IPS DF 6.9 (cell line): Measurements from ENCODE around the gene RYR3.
"Not testable (repeated sequence)": the region's sequence is repeated elsewhere in the genome, so short reads cannot be mapped to it uniquely, and the experiment has no call there.

Source experiments
- DNase-seq: peaks from one replicate; pipeline ENCODE4 v3.0.0-alpha.2; 2013; ENCODE audit warnings: low read depth, low spot score
- H3K27ac ChIP-seq: one replicate; pipeline ENCODE4 v1.5.1; 2013; ENCODE audit warnings: low read length, control low read depth
- H3K27me3 ChIP-seq: 2 replicates; pipeline ENCODE4 v1.6.1; 2013; ENCODE audit warnings: mild to moderate bottlenecking, low read length; ENCODE audit not compliant: control insufficient read depth, insufficient read depth
- H3K36me3 ChIP-seq: 2 replicates; pipeline ENCODE4 v1.6.1; 2013; ENCODE audit warnings: low read length; ENCODE audit not compliant: control insufficient read depth, insufficient read depth
- H3K4me1 ChIP-seq: 2 replicates; pipeline ENCODE4 v1.6.1; 2013; ENCODE audit warnings: low read length; ENCODE audit not compliant: control insufficient read depth, insufficient read depth
- H3K4me3 ChIP-seq: 2 replicates; pipeline ENCODE4 v1.5.1; 2013; ENCODE audit warnings: mild to moderate bottlenecking, low read length
- H3K9me3 ChIP-seq: 2 replicates; pipeline ENCODE4 v1.6.1; 2013; ENCODE audit warnings: low read length, inconsistent platforms; ENCODE audit not compliant: control insufficient read depth, insufficient read depth
- WGBS: extraction: QIAGEN DNeasy Blood & Tissue Kit; methylation state at CpG from one replicate; pipeline ENCODE4 v1.1.7; 2013; ENCODE audit warnings: mixed read lengths, missing lambda C conversion rate; ENCODE audit not compliant: insufficient read length, insufficient coverage; 5-methylcytosine and 5-hydroxymethylcytosine counted together

RYR3 gene

DNA sequence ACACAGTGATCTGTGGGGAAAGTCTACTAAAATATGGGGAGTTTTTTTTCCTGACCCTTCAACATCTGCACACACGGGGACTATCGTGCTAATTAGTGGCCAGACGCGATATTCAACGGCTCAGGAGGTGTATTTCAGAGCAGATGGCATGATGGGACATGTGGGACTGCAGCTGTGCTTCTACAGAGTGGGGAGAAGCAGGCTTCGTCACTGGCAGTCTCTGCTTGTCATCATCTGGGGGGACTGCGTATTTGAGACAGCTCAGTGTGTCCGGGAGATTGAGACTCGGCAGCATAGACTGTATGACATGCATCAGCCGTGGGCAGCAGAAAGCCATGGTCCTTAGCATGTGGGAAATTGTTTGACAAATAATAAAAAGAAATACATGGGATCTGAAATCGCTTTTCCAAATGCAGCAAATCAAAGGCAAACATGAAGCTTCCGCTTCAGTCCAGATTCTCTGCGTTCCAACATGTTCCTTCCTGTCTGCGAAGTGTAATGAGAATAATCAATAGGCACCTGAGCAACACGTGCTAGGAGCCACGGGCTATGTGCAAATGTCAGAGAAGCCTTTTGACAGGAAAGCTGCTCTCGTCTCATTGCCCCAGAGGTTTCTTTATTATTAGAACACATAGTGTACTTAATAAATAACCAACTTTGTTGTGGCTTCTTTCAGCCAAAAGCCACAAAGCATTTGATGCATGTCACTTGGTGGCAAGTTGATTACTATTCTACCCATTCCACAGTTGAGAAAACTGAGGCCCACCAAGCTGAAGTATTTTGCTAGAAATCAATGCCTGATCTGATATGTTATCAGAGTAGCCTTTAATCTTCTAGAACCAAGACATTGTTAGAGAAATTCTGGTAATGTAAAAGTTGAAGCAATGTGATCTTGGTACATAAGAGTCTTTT is 276.3 kb downstream of the RYR3 start:
- Histone ChIP-seq H3K27ac (no peak overlapping the region), H3K27me3 (no peaks in the 10 kb centered on the region), H3K4me1 (peaks cover under 1% of the 10 kb centered on the region; the same call in 1 of the 2 replicates), H3K4me3 (no peak overlapping the region), H3K9me3 (no peaks in the 10 kb centered on the region), H3K36me3 (no peaks in the 10 kb centered on the region)
- WGBS, result no CpG with 5 or more reads among the region's 17 CpGs
- DNase-seq, result no peak

DNA sequence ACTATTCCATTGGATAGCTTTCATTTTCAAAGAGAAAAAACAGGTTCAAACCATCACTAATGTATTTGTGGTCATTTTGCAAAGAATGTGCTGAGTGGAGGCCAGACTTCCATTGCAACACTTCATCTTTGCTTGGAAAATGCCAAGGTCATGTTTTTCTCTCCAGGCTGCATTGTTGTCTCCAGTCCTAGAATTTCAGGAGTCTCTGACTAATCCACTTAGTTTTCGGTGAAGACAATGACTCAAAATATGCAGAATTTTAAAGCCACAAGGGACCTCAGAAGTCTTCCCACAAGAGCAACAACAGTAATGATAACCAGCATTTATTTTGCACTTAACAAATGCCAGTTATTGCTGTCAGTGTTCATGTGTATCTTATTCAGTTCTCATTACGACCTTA is 277.0 kb downstream of the RYR3 start:
- Histone ChIP-seq H3K4me3 (no peak overlapping the region), H3K4me1 (peaks cover 3% of the 10 kb centered on the region; the same call in 1 of the 2 replicates), H3K36me3 (no peaks in the 10 kb centered on the region), H3K27me3 (no peaks in the 10 kb centered on the region), H3K9me3 (no peaks in the 10 kb centered on the region), H3K27ac (no peak overlapping the region)
- DNase-seq, result no peak
- WGBS, result no CpG with 5 or more reads among the region's 2 CpGs

GRCh38 chr15:33592864-33593263 is 282.1 kb downstream of the RYR3 start:
- WGBS, result no CpG with 5 or more reads among the region's 5 CpGs
- H3K36me3 ChIP-seq, result no peaks in the 10 kb centered on the region
- no peaks in the 10 kb centered on the region for H3K27me3 ChIP-seq
- DNase-seq, result no peak
- H3K9me3 ChIP-seq, result no peaks in the 10 kb centered on the region
- no peak overlapping the region for H3K4me3 ChIP-seq
- peaks cover 3% of the 10 kb centered on the region; the same call in 1 of the 2 replicates for H3K4me1 ChIP-seq
- H3K27ac ChIP-seq, result no peak overlapping the region

GRCh38 chr15:33598382-33598781 is 287.6 kb downstream of the RYR3 start:
- H3K4me1 ChIP-seq, H3K36me3 ChIP-seq, H3K27me3 ChIP-seq, DNase-seq, H3K9me3 ChIP-seq, H3K4me3 ChIP-seq, H3K27ac ChIP-seq: not testable (repeated sequence)
- WGBS, result no CpG with 5 or more reads among the region's 4 CpGs

- no peak for DNase-seq
- Histone ChIP-seq H3K36me3 (no peaks in the 10 kb centered on the region), H3K9me3 (no peaks in the 10 kb centered on the region), H3K27ac (no peak overlapping the region), H3K4me3 (no peak overlapping the region), H3K27me3 (no peaks in the 10 kb centered on the region), H3K4me1 (0 out of 2 replicates have a peak, but pooled peaks cover 1% of the 10 kb centered on the region)
- WGBS, result no CpG with 5 or more reads among the region's 7 CpGs
These were observed 289.4 kb downstream of the RYR3 start for GRCh38 chr15:33600212-33600611.

GRCh38 chr15:33601461-33601860 is 290.7 kb downstream of the RYR3 start:
- no CpG with 5 or more reads among the region's 4 CpGs for WGBS
- Histone ChIP-seq H3K27me3 (no peaks in the 10 kb centered on the region), H3K36me3 (no peaks in the 10 kb centered on the region), H3K9me3 (no peaks in the 10 kb centered on the region), H3K4me3 (no peak overlapping the region), H3K4me1 (0 out of 2 replicates have a peak, but pooled peaks cover 1% of the 10 kb centered on the region), H3K27ac (no peak overlapping the region)
- no peak for DNase-seq

DNA sequence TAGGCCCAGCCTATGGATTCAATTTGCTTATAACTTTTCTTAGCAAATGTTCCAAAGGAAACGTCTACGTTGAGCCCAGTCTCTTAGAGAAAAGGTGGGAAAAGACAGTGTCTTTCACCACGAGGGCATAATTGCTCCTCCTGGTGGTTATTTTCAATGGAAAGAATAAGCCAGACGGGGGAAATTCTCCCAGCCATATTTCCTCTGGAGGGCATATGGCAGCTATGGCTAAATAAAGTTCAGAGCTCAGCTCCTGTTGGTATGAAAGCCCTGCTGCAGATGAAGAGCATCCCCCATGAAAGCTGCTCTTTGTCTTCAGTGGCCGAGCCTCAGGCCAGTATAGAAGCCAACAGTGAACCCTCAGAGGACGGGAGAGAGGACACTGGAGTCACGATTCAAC is 297.9 kb downstream of the RYR3 start:
- peaks cover 2% of the 10 kb centered on the region; the same call in 1 of the 2 replicates for H3K4me1 ChIP-seq
- no peak overlapping the region for H3K27ac ChIP-seq
- no peaks in the 10 kb centered on the region for H3K9me3 ChIP-seq
- no peak overlapping the region for H3K4me3 ChIP-seq
- no peak for DNase-seq
- H3K36me3 ChIP-seq, result no peaks in the 10 kb centered on the region
- H3K27me3 ChIP-seq, result no peaks in the 10 kb centered on the region
- WGBS, result no CpG with 5 or more reads among the region's 7 CpGs

DNA sequence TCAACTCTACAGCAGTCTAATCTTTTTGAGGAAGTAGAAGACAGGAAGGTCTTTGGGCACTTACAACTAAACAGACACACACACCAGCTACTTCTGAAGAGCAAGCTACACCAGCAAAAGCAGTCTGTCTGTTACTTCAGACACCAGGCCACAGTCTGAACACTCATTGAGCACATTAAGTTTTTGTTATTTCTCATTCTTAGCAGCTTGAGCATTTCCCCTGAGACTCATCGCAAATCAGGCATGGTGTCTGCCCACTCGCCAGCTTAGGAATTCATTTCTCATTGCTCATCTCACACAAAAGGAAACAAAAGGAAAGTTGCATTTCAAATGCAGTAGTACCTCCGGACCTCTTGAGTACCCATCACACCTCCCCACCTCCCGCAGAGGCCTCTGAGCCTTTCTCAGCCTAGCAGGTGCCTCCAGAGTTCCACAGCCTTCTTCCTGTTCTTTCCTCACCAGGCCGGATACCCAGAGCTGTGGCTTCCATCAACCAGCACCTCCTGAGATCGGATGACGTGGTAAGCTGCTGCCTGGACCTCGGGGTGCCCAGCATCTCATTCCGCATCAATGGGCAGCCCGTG is 302.0 kb downstream of the RYR3 start:
- Histone ChIP-seq H3K27me3 (no peaks in the 10 kb centered on the region), H3K27ac (no peak overlapping the region), H3K4me3 (no peak overlapping the region), H3K4me1 (peaks cover 2% of the 10 kb centered on the region; the same call in 1 of the 2 replicates), H3K36me3 (no peaks in the 10 kb centered on the region), H3K9me3 (no peaks in the 10 kb centered on the region)
- DNase-seq, result no peak
- no CpG with 5 or more reads among the region's 10 CpGs for WGBS

- H3K4me1 ChIP-seq, result peaks cover 2% of the 10 kb centered on the region; the same call in 1 of the 2 replicates
These were observed 305.7 kb downstream of the RYR3 start for GRCh38 chr15:33616475-33616874.

DNA sequence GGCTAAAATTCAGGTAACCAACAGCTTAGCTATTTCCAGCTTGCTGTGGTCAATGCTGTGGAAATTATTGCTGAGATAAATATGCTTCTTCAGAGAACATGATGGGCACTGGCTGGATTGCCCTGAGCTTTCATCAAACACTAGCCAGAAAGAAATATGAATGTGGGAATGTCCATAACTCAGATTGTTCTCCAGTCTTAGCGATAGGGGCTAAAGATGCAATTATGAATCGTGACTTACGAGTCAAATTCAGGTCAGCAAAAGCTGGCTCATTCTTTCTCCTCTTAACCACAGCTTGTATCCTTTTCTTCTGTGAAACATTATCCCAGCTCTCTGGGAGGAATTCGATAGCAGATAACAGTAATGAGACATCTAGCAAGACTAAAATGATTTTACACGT is 307.6 kb downstream of the RYR3 start:
- Histone ChIP-seq H3K9me3 (no peaks in the 10 kb centered on the region), H3K27me3 (no peaks in the 10 kb centered on the region), H3K4me3 (no peak overlapping the region), H3K4me1 (no peaks in the 10 kb centered on the region), H3K36me3 (no peaks in the 10 kb centered on the region), H3K27ac (no peak overlapping the region)
- no peak for DNase-seq
- WGBS, result no CpG with 5 or more reads among the region's 5 CpGs

More at GRCh38 chr15:33616475-33616874, 305.7 kb downstream of the RYR3 start:
- Histone ChIP-seq H3K27me3 (no peaks in the 10 kb centered on the region), H3K36me3 (no peaks in the 10 kb centered on the region), H3K27ac (no peak overlapping the region), H3K4me3 (no peak overlapping the region), H3K9me3 (no peaks in the 10 kb centered on the region)
- WGBS, result no CpG with 5 or more reads among the region's 3 CpGs
- DNase-seq, result no peak
